ENCODE measurements around the gene NEU4.
"Not testable (repeated sequence)": the region's sequence is repeated elsewhere in the genome, so short reads cannot be mapped to it uniquely, and the experiment has no call there.

Gene NEU4, protein sequence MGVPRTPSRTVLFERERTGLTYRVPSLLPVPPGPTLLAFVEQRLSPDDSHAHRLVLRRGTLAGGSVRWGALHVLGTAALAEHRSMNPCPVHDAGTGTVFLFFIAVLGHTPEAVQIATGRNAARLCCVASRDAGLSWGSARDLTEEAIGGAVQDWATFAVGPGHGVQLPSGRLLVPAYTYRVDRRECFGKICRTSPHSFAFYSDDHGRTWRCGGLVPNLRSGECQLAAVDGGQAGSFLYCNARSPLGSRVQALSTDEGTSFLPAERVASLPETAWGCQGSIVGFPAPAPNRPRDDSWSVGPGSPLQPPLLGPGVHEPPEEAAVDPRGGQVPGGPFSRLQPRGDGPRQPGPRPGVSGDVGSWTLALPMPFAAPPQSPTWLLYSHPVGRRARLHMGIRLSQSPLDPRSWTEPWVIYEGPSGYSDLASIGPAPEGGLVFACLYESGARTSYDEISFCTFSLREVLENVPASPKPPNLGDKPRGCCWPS

DNA sequence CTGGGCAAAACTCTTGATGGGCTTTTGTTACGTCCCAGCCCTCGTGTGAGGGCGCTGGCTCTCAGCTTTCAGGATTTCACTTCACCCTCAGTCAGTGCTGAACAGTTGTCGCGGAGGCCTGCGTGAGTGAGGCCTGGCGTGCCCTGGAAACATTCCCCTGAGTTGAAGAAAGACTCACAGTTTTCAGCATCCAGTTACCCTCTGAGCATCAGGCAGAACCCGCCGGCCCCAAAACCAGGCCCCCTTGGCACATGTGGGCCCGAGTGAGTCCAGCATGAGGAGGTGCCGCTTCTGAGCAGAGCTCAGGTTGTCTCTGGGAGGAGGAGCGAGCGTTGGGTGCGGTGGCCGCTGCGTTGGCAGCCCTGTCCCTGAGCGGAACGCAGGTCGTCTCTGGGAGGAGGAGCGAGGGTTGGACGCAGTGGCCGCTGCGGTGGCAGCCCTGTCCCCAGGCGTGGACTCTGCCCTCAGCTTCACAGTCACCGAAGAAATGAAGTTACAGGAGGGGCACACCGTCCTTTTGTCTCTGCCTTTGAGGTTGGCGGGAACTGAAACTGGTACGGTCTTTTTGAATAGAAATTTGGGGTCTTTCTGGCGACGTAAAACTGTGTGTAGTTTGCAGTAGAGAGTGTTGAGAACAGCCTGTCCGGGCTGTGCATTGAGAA lies at the start of gene NEU4:
TSS of gene NEU4 (plus strand) at position 473 of the 662 bp plus-strand sequence. CDS start 5,292 bp downstream, outside the sequence.
- no peak for TF ChIP-seq FOXM1 (IDR thresholded peaks at IDR 0.05; ENCODE audit: borderline replicate concordance)
- TF ChIP-seq ARNT (IDR thresholded peaks at IDR 0.05): no peak
- CTCF ChIA-PET: no interaction called here
- POLR2A ChIA-PET: no interaction called here
- no peak for DNase-seq (ENCODE audit: extremely low spot score)

DNA sequence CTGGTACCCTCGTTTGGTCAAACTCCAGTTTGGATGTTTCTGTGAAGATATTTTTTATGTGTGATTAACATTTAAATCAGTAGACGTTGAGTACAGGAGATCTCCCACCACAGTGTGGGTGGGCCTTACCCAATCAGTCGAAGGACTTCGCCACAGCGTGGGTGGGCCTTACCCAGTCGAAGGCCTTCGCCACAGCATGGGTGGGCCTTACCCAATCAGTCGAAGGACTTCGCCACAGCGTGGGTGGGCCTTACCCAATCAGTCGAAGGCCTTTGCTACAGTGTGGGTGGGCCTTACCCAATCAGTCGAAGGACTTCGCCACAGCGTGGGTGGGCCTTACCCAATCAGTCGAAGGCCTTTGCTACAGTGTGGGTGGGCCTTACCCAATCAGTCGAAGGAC lies 49.1 kb upstream of the NEU4 start:
- CTCF ChIA-PET, POLR2A ChIA-PET: not testable (repeated sequence)

DNA sequence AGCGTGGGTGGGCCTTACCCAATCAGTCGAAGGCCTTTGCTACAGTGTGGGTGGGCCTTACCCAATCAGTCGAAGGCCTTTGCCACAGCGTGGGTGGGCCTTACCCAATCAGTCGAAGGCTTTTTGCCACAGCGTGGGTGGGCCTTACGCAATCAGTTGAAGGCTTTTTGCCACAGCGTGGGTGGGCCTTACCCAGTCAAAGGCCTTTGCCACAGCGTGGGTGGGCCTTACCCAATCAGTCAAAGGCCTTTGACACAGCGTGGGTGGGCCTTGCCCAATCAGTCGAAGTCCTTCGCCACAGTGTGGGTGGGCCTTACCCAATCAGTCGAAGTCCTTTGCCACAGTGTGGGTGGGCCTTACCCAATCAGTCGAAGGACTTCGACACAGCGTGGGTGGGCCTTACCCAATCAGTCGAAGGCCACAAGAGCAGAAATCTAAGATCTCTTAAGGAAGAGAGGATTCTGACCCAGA lies 48.7 kb upstream of the NEU4 start:
- ChIA-PET POLR2A (no interaction called here), CTCF (no interaction called here)
- no peak for DNase-seq (ENCODE audit: extremely low spot score)
- no peak for TF ChIP-seq SP1 (IDR thresholded peaks at IDR 0.05)
- peak; percentile 94 for TF ChIP-seq FOXM1 (IDR thresholded peaks at IDR 0.05; ENCODE audit: borderline replicate concordance)

More for the DNA sequence above, 49.1 kb upstream of the NEU4 start:
- DNase-seq (ENCODE audit: extremely low spot score): not testable (repeated sequence)

DNA sequence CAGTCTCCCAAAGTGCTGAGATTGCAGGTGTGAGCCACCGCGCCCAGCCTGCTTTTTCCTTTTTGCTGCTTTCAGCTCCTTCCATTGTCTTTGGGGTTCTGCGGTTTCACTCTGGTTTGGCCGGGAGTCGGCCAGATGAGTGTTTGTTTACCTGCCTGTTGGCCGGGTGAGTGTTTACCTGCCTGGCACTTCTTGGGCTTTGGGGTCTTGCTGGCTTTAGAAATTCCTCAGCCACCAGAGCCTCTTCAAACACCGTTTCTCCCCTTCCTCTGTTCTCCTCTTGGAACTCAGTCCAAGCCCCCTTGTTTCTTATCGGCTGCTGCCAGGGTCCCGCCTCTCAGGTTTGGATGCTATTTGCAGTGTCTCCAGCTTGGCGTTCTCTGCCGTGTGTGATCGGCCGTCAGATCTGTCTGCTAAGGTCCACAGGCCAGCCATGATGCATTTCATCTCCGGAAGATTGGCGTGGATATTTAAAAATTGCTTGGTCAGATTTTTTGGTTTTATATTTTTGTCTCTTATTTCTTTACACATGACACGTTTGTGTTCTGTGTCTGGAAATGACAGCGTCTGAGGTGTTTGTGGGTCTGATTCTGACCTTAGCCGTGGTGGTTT lies 46.6 kb upstream of the NEU4 start:
- no peak for DNase-seq (ENCODE audit: extremely low spot score)
- ChIA-PET CTCF (no interaction called here), POLR2A (no interaction called here)
- TF ChIP-seq FOXK2 (IDR thresholded peaks at IDR 0.05): no peak
- TF ChIP-seq SP1 (IDR thresholded peaks at IDR 0.05): no peak
- TF ChIP-seq ARNT (IDR thresholded peaks at IDR 0.05): no peak

DNA sequence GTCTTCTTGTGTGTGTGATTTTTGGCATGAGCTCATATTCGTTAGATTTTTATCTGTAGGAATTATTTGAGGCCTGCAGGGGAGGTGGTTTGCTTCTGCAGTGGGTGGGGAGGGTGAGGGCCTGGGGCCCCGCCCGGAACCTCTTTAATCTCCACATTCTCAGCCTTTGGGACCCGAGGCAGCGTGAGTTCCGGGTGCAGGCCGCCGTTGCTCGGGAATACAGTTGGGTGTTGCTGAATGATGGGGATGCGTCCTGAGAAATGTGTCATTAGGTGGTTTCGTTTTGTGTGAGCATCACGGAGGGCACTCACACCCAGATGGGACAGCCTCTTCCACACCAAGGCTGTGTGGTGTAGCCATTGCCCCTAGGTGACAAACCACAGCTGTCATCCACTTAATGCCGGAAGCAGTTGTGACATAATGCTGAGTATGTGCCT lies 46.0 kb upstream of the NEU4 start:
- POLR2A ChIA-PET: no interaction called here
- TF ChIP-seq CTBP1 (IDR thresholded peaks at IDR 0.05; ENCODE audit: borderline replicate concordance) (no peak), HDGF (IDR thresholded peaks at IDR 0.05; ENCODE audit: borderline replicate concordance) (no peak), L3MBTL2 (conservative IDR thresholded peaks at IDR 0.05) (no peak), TARDBP (IDR thresholded peaks at IDR 0.05) (no peak), NFRKB (IDR thresholded peaks at IDR 0.05) (no peak), LEF1 (IDR thresholded peaks at IDR 0.05; ENCODE audit: borderline replicate concordance) (no peak), FOXK2 (IDR thresholded peaks at IDR 0.05) (no peak), BHLHE40 (IDR thresholded peaks at IDR 0.05; ENCODE audit: borderline replicate concordance) (no peak), ZNF384 (IDR thresholded peaks at IDR 0.05) (no peak), FOXA1 (IDR thresholded peaks at IDR 0.05) (no peak)
- TF ChIP-seq, protein P1, sequence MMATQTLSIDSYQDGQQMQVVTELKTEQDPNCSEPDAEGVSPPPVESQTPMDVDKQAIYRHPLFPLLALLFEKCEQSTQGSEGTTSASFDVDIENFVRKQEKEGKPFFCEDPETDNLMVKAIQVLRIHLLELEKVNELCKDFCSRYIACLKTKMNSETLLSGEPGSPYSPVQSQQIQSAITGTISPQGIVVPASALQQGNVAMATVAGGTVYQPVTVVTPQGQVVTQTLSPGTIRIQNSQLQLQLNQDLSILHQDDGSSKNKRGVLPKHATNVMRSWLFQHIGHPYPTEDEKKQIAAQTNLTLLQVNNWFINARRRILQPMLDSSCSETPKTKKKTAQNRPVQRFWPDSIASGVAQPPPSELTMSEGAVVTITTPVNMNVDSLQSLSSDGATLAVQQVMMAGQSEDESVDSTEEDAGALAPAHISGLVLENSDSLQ (IDR thresholded peaks at IDR 0.05): no peak
- no peak for DNase-seq (ENCODE audit: extremely low spot score)
- CTCF ChIA-PET: no interaction called here

DNA sequence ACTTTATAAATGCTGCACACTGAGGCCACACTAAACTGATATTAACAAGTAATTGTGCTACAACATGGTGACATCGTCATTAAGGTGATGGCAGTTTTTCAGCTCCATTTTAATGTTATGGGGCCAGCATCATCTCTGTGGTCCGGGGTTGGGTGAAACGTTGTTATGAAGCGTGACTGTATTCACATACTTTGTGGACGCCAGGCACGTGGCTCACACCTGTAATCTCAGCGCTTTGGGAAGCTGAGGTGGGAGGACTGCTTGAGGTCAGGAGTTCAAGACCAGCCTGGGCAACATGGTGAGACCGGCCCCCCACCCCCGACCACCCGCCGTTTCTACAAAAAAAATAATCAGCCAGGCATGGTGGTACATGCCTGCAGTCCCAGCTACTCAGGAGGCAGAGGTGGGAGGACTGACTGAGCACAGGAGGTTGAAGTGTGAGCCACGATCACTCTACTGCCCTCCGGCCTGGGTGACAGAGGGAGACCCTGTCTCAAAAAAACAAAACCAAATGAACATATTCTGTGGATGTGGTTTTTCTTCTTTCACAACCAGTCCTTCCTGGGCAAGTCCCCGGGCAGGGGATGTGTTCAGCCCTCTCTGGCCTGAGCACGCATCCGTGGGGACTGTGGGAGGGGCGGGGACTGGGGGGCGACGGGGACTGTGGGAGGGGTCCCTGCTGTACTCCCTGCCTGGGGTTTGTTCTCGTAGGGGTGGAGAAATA lies 45.3 kb upstream of the NEU4 start:
- CTCF ChIA-PET: no interaction called here
- no peak for DNase-seq (ENCODE audit: extremely low spot score)
- TF ChIP-seq FOXK2 (IDR thresholded peaks at IDR 0.05) (no peak), L3MBTL2 (conservative IDR thresholded peaks at IDR 0.05) (no peak), FOXA1 (IDR thresholded peaks at IDR 0.05) (no peak), ZNF384 (IDR thresholded peaks at IDR 0.05) (no peak), BHLHE40 (IDR thresholded peaks at IDR 0.05; ENCODE audit: borderline replicate concordance) (no peak), CTBP1 (IDR thresholded peaks at IDR 0.05; ENCODE audit: borderline replicate concordance) (no peak), TARDBP (IDR thresholded peaks at IDR 0.05) (no peak), SP1 (IDR thresholded peaks at IDR 0.05) (no peak), NFRKB (IDR thresholded peaks at IDR 0.05) (no peak)
- POLR2A ChIA-PET: no interaction called here

DNA sequence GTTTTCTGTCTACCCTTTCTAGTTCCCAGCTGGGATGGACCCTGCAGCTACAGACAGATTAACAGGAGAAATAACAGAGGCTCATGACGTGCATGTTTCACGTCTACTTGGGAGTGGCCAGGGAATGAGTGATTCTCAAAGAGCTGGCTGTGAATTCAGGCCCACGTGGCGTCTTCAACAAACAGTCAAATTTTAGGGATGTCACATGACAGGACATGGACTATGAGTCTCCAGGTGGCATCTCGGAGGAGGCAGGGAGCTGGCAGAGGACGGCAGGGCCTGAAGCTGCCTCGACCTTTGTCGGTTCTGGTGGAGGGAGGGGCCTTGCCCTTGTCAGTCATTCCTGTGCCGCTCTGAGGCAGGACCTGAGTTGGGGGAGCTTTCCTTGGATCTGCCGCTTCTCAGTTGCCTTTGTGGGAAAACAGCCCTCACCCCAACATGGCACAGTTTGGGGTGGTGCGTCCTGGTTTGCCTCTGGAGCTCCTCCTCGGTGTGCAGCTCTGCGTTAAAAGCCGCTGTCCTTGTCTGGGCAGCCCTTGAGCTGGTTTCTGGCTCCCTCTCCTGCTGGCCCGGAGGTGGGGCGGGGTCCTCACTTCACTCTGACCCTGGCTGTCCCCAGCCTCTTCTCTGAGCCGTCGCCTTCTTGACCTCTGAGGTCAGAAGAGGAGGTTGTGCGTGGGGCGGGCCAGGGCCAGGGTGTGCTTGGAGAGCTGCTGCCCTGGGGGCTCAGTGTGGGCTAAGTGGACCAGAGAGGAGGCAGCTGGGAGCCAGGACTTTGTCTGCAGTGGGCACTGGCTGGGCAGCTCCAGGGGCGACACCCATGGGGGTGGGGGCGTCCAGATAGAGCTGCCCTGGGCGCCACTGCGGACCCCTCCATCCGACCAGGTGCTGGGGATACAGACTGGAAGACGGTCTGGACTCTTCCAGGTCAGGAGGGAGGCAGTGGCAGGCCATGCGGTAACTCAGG lies 44.4 kb upstream of the NEU4 start:
- POLR2A ChIA-PET: no interaction called here
- DNase-seq (ENCODE audit: extremely low spot score): no peak
- TF ChIP-seq HDGF (IDR thresholded peaks at IDR 0.05; ENCODE audit: borderline replicate concordance) (no peak), SUZ12 (IDR thresholded peaks at IDR 0.05) (no peak), FOXM1 (IDR thresholded peaks at IDR 0.05; ENCODE audit: borderline replicate concordance) (no peak), ZNF384 (IDR thresholded peaks at IDR 0.05) (no peak), NFRKB (IDR thresholded peaks at IDR 0.05) (no peak), FOXK2 (IDR thresholded peaks at IDR 0.05) (no peak), CTBP1 (IDR thresholded peaks at IDR 0.05; ENCODE audit: borderline replicate concordance) (no peak), SP1 (IDR thresholded peaks at IDR 0.05) (no peak)
- TF ChIP-seq, protein P1 (IDR thresholded peaks at IDR 0.05): no peak
- CTCF ChIA-PET: no interaction called here

Measured in HEK293T (cell line).